H1 (cell line): ENCODE data around the gene SPAAR. TPM values are rescaled to one million over a fixed set of nuclear protein-coding genes. Genes with fewer than 3 reads are reported as not detected.

ENCODE experiments used
- CTCF ChIA-PET: fragments of 300-600 bp; sonication (Branson Sonifier 250); formaldehyde crosslinking; loops from one replicate; lab custom pipeline; 2021; ENCODE audit not compliant: partially characterized antibody; lab: Charles Lee
- POLR2A ChIA-PET: fragments of 300-600 bp; sonication (Branson Sonifier 250); formaldehyde crosslinking; loops from one replicate; lab custom pipeline; 2021; ENCODE audit warnings: inconsistent platforms; ENCODE audit not compliant: partially characterized antibody; lab: Charles Lee
- DNase-seq, 2 experiments: peaks; one replicate each; pipeline versions ENCODE4 v3.0.0 to v3.0.0-alpha.2; 2010 to 2022; ENCODE audit warnings: low spot score in 2 of 2, low read depth in 1 of 2, mixed read lengths in 1 of 2
- FAIRE-seq: peaks from 2 replicates; lab custom pipeline; 2011; peaks lifted over from hg19 to GRCh38; lab: Jason Lieb, UNC
- H2AFZ ChIP-seq: 2 replicates; pipeline ENCODE4 v1.8.1; 2012; ENCODE audit warnings: low read length, inconsistent platforms
- H2AK5ac ChIP-seq: 2 replicates; pipeline ENCODE4 v1.6.1; 2013; ENCODE audit warnings: low read depth, low read length
- H2BK120ac ChIP-seq: replicated peaks from 2 replicates; pipeline ENCODE3; 2013; ENCODE audit warnings: low read depth, low read length, inconsistent platforms
- H2BK12ac ChIP-seq: 2 replicates; pipeline ENCODE4 v1.6.1; 2013; ENCODE audit warnings: low read depth, low read length
- H2BK15ac ChIP-seq: 2 replicates; pipeline ENCODE4 v1.6.1; 2013; ENCODE audit warnings: low read length
- H2BK20ac ChIP-seq: 2 replicates; pipeline ENCODE4 v1.6.1; 2013; ENCODE audit warnings: low read length
- H2BK5ac ChIP-seq: 2 replicates; pipeline ENCODE4 v1.6.1; 2013; ENCODE audit warnings: low read depth, low read length
- H3K14ac ChIP-seq: 2 replicates; pipeline ENCODE4 v1.6.1; 2013; ENCODE audit warnings: inconsistent platforms; ENCODE audit not compliant: insufficient read length
- H3K18ac ChIP-seq: 2 replicates; pipeline ENCODE4 v1.6.1; 2013; ENCODE audit warnings: low read length; ENCODE audit errors: extremely low read depth
- H3K23ac ChIP-seq: 2 replicates; pipeline ENCODE4 v1.6.1; 2013; ENCODE audit warnings: inconsistent platforms; ENCODE audit not compliant: insufficient read length
- H3K23me2 ChIP-seq: 2 replicates; pipeline ENCODE4 v1.6.1; 2013; ENCODE audit warnings: low read depth, low read length
- H3K27ac ChIP-seq: 2 replicates; pipeline ENCODE4 v1.6.1; 2011; ENCODE audit warnings: low read depth, low read length, inconsistent platforms
- H3K27me3 ChIP-seq, 4 experiments: replicated peaks in 1 of 4; 1 replicate in 1 of 4; 2 replicates in 3 of 4; pipeline versions ENCODE4 v1.6.1 to v1.8.1; 2011 to 2013; ENCODE audit warnings: low read length in 3 of 4, mild to moderate bottlenecking in 3 of 4, inconsistent platforms in 2 of 4, mixed read lengths in 2 of 4, moderate library complexity in 1 of 4; ENCODE audit not compliant: control insufficient read depth in 3 of 4, insufficient read depth in 3 of 4; ENCODE audit errors: extremely low read depth in 1 of 4
- H3K36me3 ChIP-seq, 4 experiments: 2 replicates each; pipeline versions ENCODE4 v1.6.1 to v1.8.1; 2011 to 2013; ENCODE audit warnings: mild to moderate bottlenecking in 4 of 4, low read length in 3 of 4, moderate library complexity in 2 of 4, control low read depth in 1 of 4, inconsistent platforms in 1 of 4; ENCODE audit not compliant: insufficient read depth in 4 of 4, control insufficient read depth in 2 of 4
- H3K4ac ChIP-seq: replicated peaks from 2 replicates; pipeline ENCODE3; 2013; ENCODE audit warnings: low read length, low read depth, mixed read lengths, inconsistent platforms; ENCODE audit not compliant: insufficient read length
- H3K4me1 ChIP-seq, 4 experiments: replicated peaks in 1 of 4; 1 replicate in 1 of 4; 2 replicates in 3 of 4; pipeline versions ENCODE4 v1.6.1 to v1.8.1; 2011 to 2013; ENCODE audit warnings: low read length in 3 of 4, inconsistent platforms in 2 of 4, mixed read lengths in 1 of 4; ENCODE audit not compliant: insufficient read depth in 4 of 4, control insufficient read depth in 3 of 4
- H3K4me2 ChIP-seq, 2 experiments: 2 replicates each; pipeline versions ENCODE4 v1.6.1 to v1.8.1; 2011 to 2013; ENCODE audit warnings: low read depth in 2 of 2, low read length in 2 of 2, control low read depth in 1 of 2, inconsistent platforms in 1 of 2, mild to moderate bottlenecking in 1 of 2; ENCODE audit not compliant: insufficient read depth in 1 of 2
- H3K4me3 ChIP-seq, 4 experiments: fragments of 200-600, 300-600 bp in 1 of 4; sonication (generic), shearing (Covaris generic), sonication (Bioruptor Twin) in 1 of 4; 2 replicates each; pipeline versions ENCODE4 v1.5.1 to v1.8.1; 2011 to 2016; ENCODE audit warnings: low read length in 4 of 4, low read depth in 3 of 4, control low read depth in 2 of 4, inconsistent platforms in 2 of 4, mild to moderate bottlenecking in 2 of 4, mixed read lengths in 1 of 4, moderate library complexity in 1 of 4; ENCODE audit not compliant: insufficient read depth in 2 of 4; ENCODE audit errors: extremely low read depth in 1 of 4
- H3K56ac ChIP-seq: replicated peaks from 2 replicates; pipeline ENCODE3; 2013; ENCODE audit warnings: low read depth, mild to moderate bottlenecking, mixed read lengths, low read length, inconsistent platforms; ENCODE audit not compliant: insufficient read length
- H3K79me1 ChIP-seq: 2 replicates; pipeline ENCODE4 v1.6.1; 2013; ENCODE audit warnings: low read depth, low read length, control low read depth
- H3K79me2 ChIP-seq, 2 experiments: 2 replicates each; pipeline versions ENCODE4 v1.6.1 to v1.8.1; 2012 to 2013; ENCODE audit warnings: low read length in 2 of 2, mild to moderate bottlenecking in 2 of 2, inconsistent platforms in 1 of 2; ENCODE audit not compliant: insufficient read depth in 2 of 2, control insufficient read depth in 1 of 2
- H3K9ac ChIP-seq, 4 experiments: replicated peaks in 1 of 4; 1 replicate in 1 of 4; 2 replicates in 3 of 4; pipeline versions ENCODE4 v1.6.1 to v1.8.1; 2011 to 2013; ENCODE audit warnings: low read depth in 3 of 4, low read length in 3 of 4, control low read depth in 2 of 4, mild to moderate bottlenecking in 2 of 4, moderate library complexity in 2 of 4, inconsistent platforms in 1 of 4; ENCODE audit errors: extremely low read depth in 1 of 4
- H3K9me3 ChIP-seq, 2 experiments: 2 replicates each; pipeline versions ENCODE4 v1.6.1 to v1.8.1; 2012 to 2013; ENCODE audit warnings: mild to moderate bottlenecking in 2 of 2, moderate library complexity in 2 of 2, control low read depth in 1 of 2, inconsistent platforms in 1 of 2, low read depth in 1 of 2, low read length in 1 of 2, mixed read lengths in 1 of 2; ENCODE audit not compliant: insufficient read depth in 2 of 2
- H4K20me1 ChIP-seq, 2 experiments: replicated peaks in 1 of 2; 2 replicates each; pipeline versions ENCODE3 to v1.8.1; 2011 to 2013; ENCODE audit warnings: inconsistent platforms in 2 of 2, low read length in 2 of 2, mild to moderate bottlenecking in 1 of 2; ENCODE audit not compliant: insufficient read depth in 2 of 2, control insufficient read depth in 1 of 2
- H4K5ac ChIP-seq: 2 replicates; pipeline ENCODE4 v1.6.1; 2013; ENCODE audit warnings: low read length, low read depth, mixed read lengths, inconsistent platforms; ENCODE audit not compliant: insufficient read length
- H4K8ac ChIP-seq: 2 replicates; pipeline ENCODE4 v1.8.0; 2013; ENCODE audit warnings: mild to moderate bottlenecking, moderate library complexity, low read length, inconsistent platforms; ENCODE audit not compliant: insufficient read depth; ENCODE audit errors: extremely low read depth
- H4K91ac ChIP-seq: replicated peaks from 2 replicates; pipeline ENCODE3; 2013; ENCODE audit warnings: low read length, mixed read lengths, inconsistent platforms; ENCODE audit not compliant: insufficient read length
- CEBPB ChIP-seq: IDR thresholded peaks from 2 replicates; pipeline ENCODE4 v1.6.1; 2012; ENCODE audit warnings: low read depth, low read length
- GTF2F1 ChIP-seq: IDR thresholded peaks from 2 replicates; pipeline ENCODE4 v1.6.1; 2012; ENCODE audit warnings: low read depth, low read length, improper control_type of control experiment, borderline replicate concordance
- NANOG ChIP-seq: IDR thresholded peaks from 2 replicates; pipeline ENCODE4 v1.6.1; 2011; ENCODE audit warnings: low read length, low read depth, mild to moderate bottlenecking, inconsistent platforms; ENCODE audit not compliant: insufficient read depth, poor library complexity, severe bottlenecking
- POLR2AphosphoS5 ChIP-seq: IDR thresholded peaks from 2 replicates; pipeline ENCODE4 v1.6.1; 2011; ENCODE audit warnings: low read depth, low read length
- RNF2 ChIP-seq: fragments of 200-900, 300-1000 bp; sonication (generic); IDR thresholded peaks from 2 replicates; pipeline ENCODE4 v1.7.1; 2016; ENCODE audit warnings: borderline replicate concordance, low read depth, mild to moderate bottlenecking, antibody characterized with exemption, low read length; ENCODE audit not compliant: poor library complexity, severe bottlenecking; ENCODE audit errors: missing control alignments
- RXRA ChIP-seq: IDR thresholded peaks from 2 replicates; pipeline ENCODE4 v1.6.1; 2011; ENCODE audit warnings: low read depth, mild to moderate bottlenecking, low read length, moderate library complexity; ENCODE audit not compliant: insufficient read depth
- SUZ12 ChIP-seq: fragments of 200-600 bp; sonication (generic); IDR thresholded peaks from 2 replicates; pipeline ENCODE4 v1.6.1; 2012; ENCODE audit warnings: mild to moderate bottlenecking, inconsistent platforms, low read length, moderate library complexity, mixed read lengths
- WGBS, 2 experiments: shearing (Covaris generic) in 1 of 2; methylation state at CpG; one replicate each; pipeline versions ENCODE4 v1.1.6 to v1.1.7; 2013 to 2015; ENCODE audit warnings: low lambda C conversion rate in 2 of 2, mixed read lengths in 2 of 2, inconsistent platforms in 1 of 2, low coverage in 1 of 2, missing lambda C conversion rate in 1 of 2; ENCODE audit not compliant: insufficient replicate concordance in 2 of 2, insufficient coverage in 1 of 2, insufficient read length in 1 of 2; ENCODE audit errors: extremely low coverage in 1 of 2, missing lambda C conversion rate in 1 of 2; 5-methylcytosine and 5-hydroxymethylcytosine counted together
- polyA plus RNA-seq, 7 experiments: library from polyadenylated mRNA; depleted of rRNA in 3 of 7; stranded (reverse) in 5 of 7; unstranded in 2 of 7; fragments of >200 nt in 5 of 7; fragments of 200-250 nt in 2 of 7; gene quantifications; 1 replicate in 5 of 7; 2 replicates in 1 of 7; 4 replicates in 1 of 7; pipeline versions ENCODE4 v1.2.1 to v1.2.3, GENCODE V29; 2011 to 2013; ENCODE audit warnings: missing spikeins in 2 of 7, mixed read lengths in 2 of 7
- total RNA-seq: library from RNA; stranded (reverse); fragmentation: NEBNext Ultra II Directional; extraction: Animal tissue kit (Norgen Biotek cat#: 25700); gene quantifications from 2 replicates; pipeline ENCODE4 v1.2.1, GENCODE V29; 2021
- TF ChIP-seq, protein P1 (sequence below): IDR thresholded peaks from 2 replicates; pipeline ENCODE4 v1.6.1; 2012; ENCODE audit warnings: inconsistent platforms
- TF ChIP-seq, protein P2 (sequence below): IDR thresholded peaks from 2 replicates; pipeline ENCODE4 v1.6.1; 2011; ENCODE audit warnings: low read depth, mild to moderate bottlenecking, low read length; ENCODE audit not compliant: insufficient read depth
- TF ChIP-seq, protein P3 (sequence below), 3 experiments: IDR thresholded peaks; 1 replicate in 2 of 3; 2 replicates in 1 of 3; pipeline versions ENCODE4 v1.5.1 to v1.6.1; 2011; ENCODE audit warnings: low read length in 3 of 3, mild to moderate bottlenecking in 3 of 3, inconsistent platforms in 2 of 3, low read depth in 1 of 3, moderate library complexity in 1 of 3; ENCODE audit not compliant: insufficient read depth in 1 of 3; ENCODE audit errors: control extremely low read depth in 1 of 3

SPAAR gene
- total and polyA plus RNA-seq, 2 of the 8 experiments (the other 6 are each of a cell fraction or from before 2014, with no cell fraction given), result 0.27 TPM; not detected in 1

DNA sequence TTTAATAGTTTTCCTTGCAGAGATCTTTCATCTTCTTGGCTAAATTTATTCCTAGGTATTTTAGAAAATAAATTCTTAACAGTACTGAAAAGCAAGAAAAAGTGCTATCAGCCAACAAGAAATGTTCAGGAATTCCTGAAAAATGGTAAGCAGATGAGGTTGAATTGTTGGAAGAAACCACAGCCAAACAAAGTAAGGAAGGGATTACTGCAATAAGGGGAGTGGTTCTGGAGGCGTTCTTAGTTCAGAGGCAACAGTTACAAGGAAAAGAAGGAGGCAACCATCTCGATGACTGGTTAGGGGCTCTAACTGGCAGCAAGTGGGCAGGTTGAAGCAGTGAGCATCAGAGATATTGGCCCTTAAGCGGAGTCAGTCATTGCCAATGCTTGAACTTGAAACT, 26.3 kb upstream of the SPAAR start:
- no peak overlapping the region for H3K4ac ChIP-seq
- H3K18ac ChIP-seq, result no peak overlapping the region
- no peak overlapping the region for H3K4me2 ChIP-seq
- no peak overlapping the region for H4K5ac ChIP-seq
- H3K56ac ChIP-seq, result no peak overlapping the region
- no peak overlapping the region for H2BK5ac ChIP-seq
- H3K14ac ChIP-seq, result no peak overlapping the region
- no peak overlapping the region for H2BK20ac ChIP-seq
- H2BK15ac ChIP-seq, result no peak overlapping the region
- H4K20me1 ChIP-seq, result no peaks in the 10 kb centered on the region
- H3K9ac ChIP-seq, result no peak overlapping the region
- DNase-seq (no peak), FAIRE-seq (no peak)
- no peak overlapping the region for H2BK120ac ChIP-seq
- H3K9me3 ChIP-seq, result no peaks in the 10 kb centered on the region
- no peak overlapping the region for H2AK5ac ChIP-seq
- POLR2A ChIA-PET, result no interaction called here
- no peak overlapping the region for H4K91ac ChIP-seq
- no peaks in the 10 kb centered on the region for H3K36me3 ChIP-seq
- H2AFZ ChIP-seq, result no peak overlapping the region
- H3K23me2 ChIP-seq, result no peaks in the 10 kb centered on the region
- WGBS, 2 experiments, result 83% methylated on average over 3 of the region's 3 CpGs; no CpG with 5 or more reads in 1 of the 2 experiments
- H3K23ac ChIP-seq, result no peak overlapping the region
- no peak overlapping the region for H3K4me3 ChIP-seq
- H4K8ac ChIP-seq, result no peak overlapping the region
- no peaks in the 10 kb centered on the region for H3K79me2 ChIP-seq
- CTCF ChIA-PET, result interaction anchor here (0.8 to 6.5 kb wide), 16 partner anchors 12 to 107 kb away, joined by 3 to 78 read pairs (median 12); partner anchors contain the start of genes FAM221B, HINT2, NPR2 and TMEM8B
- no peak overlapping the region for H3K27ac ChIP-seq
- H3K79me1 ChIP-seq, result no peaks in the 10 kb centered on the region
- no peak overlapping the region for H2BK12ac ChIP-seq
- H3K27me3 ChIP-seq, result no peaks in the 10 kb centered on the region
- no peaks in the 10 kb centered on the region; a peak in 2 of 7 replicates for H3K4me1 ChIP-seq
- TF ChIP-seq, protein P1, sequence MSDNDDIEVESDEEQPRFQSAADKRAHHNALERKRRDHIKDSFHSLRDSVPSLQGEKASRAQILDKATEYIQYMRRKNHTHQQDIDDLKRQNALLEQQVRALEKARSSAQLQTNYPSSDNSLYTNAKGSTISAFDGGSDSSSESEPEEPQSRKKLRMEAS, result no peak
- TF ChIP-seq SUZ12, result no peak
- no peak for TF ChIP-seq GTF2F1
- TF ChIP-seq, protein P2, sequence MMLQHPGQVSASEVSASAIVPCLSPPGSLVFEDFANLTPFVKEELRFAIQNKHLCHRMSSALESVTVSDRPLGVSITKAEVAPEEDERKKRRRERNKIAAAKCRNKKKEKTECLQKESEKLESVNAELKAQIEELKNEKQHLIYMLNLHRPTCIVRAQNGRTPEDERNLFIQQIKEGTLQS, result no peak
- TF ChIP-seq POLR2AphosphoS5, result no peak
- TF ChIP-seq, protein P3, sequence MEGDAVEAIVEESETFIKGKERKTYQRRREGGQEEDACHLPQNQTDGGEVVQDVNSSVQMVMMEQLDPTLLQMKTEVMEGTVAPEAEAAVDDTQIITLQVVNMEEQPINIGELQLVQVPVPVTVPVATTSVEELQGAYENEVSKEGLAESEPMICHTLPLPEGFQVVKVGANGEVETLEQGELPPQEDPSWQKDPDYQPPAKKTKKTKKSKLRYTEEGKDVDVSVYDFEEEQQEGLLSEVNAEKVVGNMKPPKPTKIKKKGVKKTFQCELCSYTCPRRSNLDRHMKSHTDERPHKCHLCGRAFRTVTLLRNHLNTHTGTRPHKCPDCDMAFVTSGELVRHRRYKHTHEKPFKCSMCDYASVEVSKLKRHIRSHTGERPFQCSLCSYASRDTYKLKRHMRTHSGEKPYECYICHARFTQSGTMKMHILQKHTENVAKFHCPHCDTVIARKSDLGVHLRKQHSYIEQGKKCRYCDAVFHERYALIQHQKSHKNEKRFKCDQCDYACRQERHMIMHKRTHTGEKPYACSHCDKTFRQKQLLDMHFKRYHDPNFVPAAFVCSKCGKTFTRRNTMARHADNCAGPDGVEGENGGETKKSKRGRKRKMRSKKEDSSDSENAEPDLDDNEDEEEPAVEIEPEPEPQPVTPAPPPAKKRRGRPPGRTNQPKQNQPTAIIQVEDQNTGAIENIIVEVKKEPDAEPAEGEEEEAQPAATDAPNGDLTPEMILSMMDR (IDR thresholded peaks at IDR 0.05; ENCODE audit: control extremely low read depth in 1 of 3, insufficient read depth in 1 of 3, low read depth in 1 of 3, low read length in 3 of 3), result no peak
- TF ChIP-seq RXRA, result no peak
- no peak for TF ChIP-seq RNF2
- no peak for TF ChIP-seq NANOG
- TF ChIP-seq CEBPB, result no peak
